RWPE2 (cell line): Measurements from ENCODE around the gene EPHA5.

Experiments
- ATAC-seq: fragments of 200-7000 bp; cut with Tn5 transposase; 3 replicates; pipeline ENCODE4 v1.9.1; 2021; ENCODE audit warnings: low read depth
- DNase-seq: peaks from one replicate; pipeline ENCODE4 v3.0.0-alpha.2; 2020; ENCODE audit warnings: low spot score
- H3K27ac ChIP-seq: fragments of 450-650 bp; 2 replicates; pipeline ENCODE4 v1.5.1; 2017; ENCODE audit warnings: mild to moderate bottlenecking; ENCODE audit not compliant: poor library complexity, severe bottlenecking
- H3K27me3 ChIP-seq: fragments of 250-450 bp; sonication (Bioruptor Pico); 2 replicates; pipeline ENCODE4 v1.5.1; 2021; ENCODE audit warnings: mild to moderate bottlenecking, moderate library complexity; ENCODE audit not compliant: insufficient read depth, poor library complexity, severe bottlenecking
- H3K36me3 ChIP-seq: fragments of 250-450 bp; sonication (Bioruptor Pico); 2 replicates; pipeline ENCODE4 v1.5.1; 2020; ENCODE audit warnings: low read depth, mild to moderate bottlenecking, moderate library complexity
- H3K4me1 ChIP-seq: fragments of 250-450 bp; sonication (Bioruptor Pico); 2 replicates; pipeline ENCODE4 v1.5.1; 2021; ENCODE audit warnings: mild to moderate bottlenecking, moderate library complexity; ENCODE audit not compliant: insufficient read depth, poor library complexity, severe bottlenecking
- H3K4me3 ChIP-seq: fragments of 250-450 bp; sonication (Bioruptor Pico); 2 replicates; pipeline ENCODE4 v1.5.1; 2021; ENCODE audit warnings: mild to moderate bottlenecking, moderate library complexity; ENCODE audit not compliant: severe bottlenecking
- H3K9me3 ChIP-seq: fragments of 250-450 bp; sonication (Bioruptor Pico); 2 replicates; pipeline ENCODE4 v1.5.1; 2021; ENCODE audit warnings: mild to moderate bottlenecking, moderate library complexity; ENCODE audit not compliant: severe bottlenecking
- CTCF ChIP-seq: fragments of 450-650 bp; IDR thresholded peaks from one replicate; pipeline ENCODE4 v1.5.1; 2017; ENCODE audit warnings: mild to moderate bottlenecking, moderate library complexity; ENCODE audit not compliant: poor library complexity, severe bottlenecking

The EPHA5 gene

DNA sequence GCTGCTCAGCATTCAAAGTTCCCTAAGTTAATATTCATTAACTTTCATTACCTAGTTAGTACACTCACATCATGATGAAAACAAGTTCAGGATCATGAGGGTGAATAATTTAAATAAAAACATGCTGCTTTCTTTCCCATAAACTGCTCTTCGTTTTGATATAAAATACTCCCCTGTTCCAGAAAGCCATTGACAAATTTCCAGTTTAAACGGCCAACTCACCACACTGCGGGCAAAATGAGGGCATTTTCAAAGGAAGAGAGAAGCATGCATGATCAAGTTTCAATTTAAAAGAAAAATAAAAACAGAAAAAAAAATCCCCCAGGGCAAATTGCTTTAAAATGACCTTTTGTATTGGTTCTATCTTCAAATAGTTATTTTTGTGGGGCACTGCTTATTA lies 69.6 kb downstream of the EPHA5 start:
- no peaks in the 10 kb centered on the region for H3K9me3 ChIP-seq
- no peak for ATAC-seq

DNA sequence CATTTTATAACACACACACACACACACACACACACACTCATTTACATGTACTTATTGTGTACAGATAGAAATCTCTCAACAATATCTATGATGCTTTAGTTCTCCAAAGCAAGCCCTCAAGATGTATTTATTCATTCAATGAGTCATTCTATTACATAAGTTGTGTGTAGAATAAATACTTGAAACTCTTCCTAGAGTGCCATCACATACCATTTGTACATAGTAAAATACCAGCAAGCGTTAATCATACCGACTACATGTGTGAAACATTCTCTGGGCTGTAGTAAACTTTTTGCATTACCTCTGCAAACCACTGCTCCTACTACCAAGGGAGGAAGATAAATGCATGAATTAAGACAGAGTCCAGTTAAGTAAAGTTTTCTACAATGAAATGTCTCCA lies 70.9 kb downstream of the EPHA5 start:
- peak; percentile 38; the same call in 1 of the 3 replicates for ATAC-seq
- DNase-seq = no peak
- Histone ChIP-seq H3K27ac (no peak overlapping the region), H3K9me3 (no peaks in the 10 kb centered on the region), H3K27me3 (peaks cover 3% of the 10 kb centered on the region), H3K36me3 (no peaks in the 10 kb centered on the region), H3K4me3 (no peak overlapping the region), H3K4me1 (no peaks in the 10 kb centered on the region)
- TF ChIP-seq CTCF = no peak

More for the DNA sequence above, 69.6 kb downstream of the EPHA5 start:
- no peak overlapping the region for H3K4me3 ChIP-seq
- H3K36me3 ChIP-seq = no peaks in the 10 kb centered on the region
- DNase-seq = no peak
- TF ChIP-seq CTCF = no peak
- H3K27ac ChIP-seq = no peak overlapping the region
- H3K4me1 ChIP-seq = no peaks in the 10 kb centered on the region
- H3K27me3 ChIP-seq = no peaks in the 10 kb centered on the region

GRCh38 chr4:65597697-65598096 lies 72.6 kb downstream of the EPHA5 start:
- no peak overlapping the region for H3K4me3 ChIP-seq
- TF ChIP-seq CTCF = no peak
- no peaks in the 10 kb centered on the region for H3K36me3 ChIP-seq
- DNase-seq (no peak), ATAC-seq (no peak)
- no peak overlapping the region for H3K27ac ChIP-seq
- no peaks in the 10 kb centered on the region for H3K9me3 ChIP-seq
- no peaks in the 10 kb centered on the region for H3K4me1 ChIP-seq
- H3K27me3 ChIP-seq = peaks cover 3% of the 10 kb centered on the region

GRCh38 chr4:65592089-65592488 lies 78.2 kb downstream of the EPHA5 start:
- no peak for ATAC-seq
- H3K36me3 ChIP-seq = no peaks in the 10 kb centered on the region
- H3K27ac ChIP-seq = no peak overlapping the region
- no peak for TF ChIP-seq CTCF
- H3K27me3 ChIP-seq = peaks cover 3% of the 10 kb centered on the region
- H3K4me1 ChIP-seq = no peaks in the 10 kb centered on the region
- H3K9me3 ChIP-seq = no peaks in the 10 kb centered on the region
- no peak overlapping the region for H3K4me3 ChIP-seq
- DNase-seq = no peak

DNA sequence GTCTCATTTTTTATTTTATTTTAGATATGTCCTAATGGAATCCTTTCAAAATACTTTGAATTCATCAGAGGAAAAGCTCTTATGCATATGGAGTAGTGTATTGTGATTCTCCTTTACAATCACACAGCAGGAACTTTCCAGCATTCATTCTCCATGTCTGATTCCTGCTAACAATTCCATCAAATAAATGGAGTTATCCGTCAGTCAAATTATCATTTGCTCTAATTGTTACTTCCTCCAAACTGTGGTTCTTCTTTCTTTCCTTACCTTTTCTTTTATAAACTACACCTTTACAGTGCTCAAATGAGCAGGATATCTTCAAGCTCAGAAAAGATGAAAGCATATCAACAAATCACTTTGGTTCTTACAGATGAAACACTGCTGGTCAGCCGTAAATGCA lies 80.4 kb downstream of the EPHA5 start:
- DNase-seq = no peak
- H3K27me3 ChIP-seq = peaks cover 3% of the 10 kb centered on the region
- H3K36me3 ChIP-seq = no peaks in the 10 kb centered on the region
- no peak overlapping the region for H3K4me3 ChIP-seq
- no peaks in the 10 kb centered on the region for H3K9me3 ChIP-seq
- no peak for ATAC-seq
- no peak overlapping the region for H3K27ac ChIP-seq
- no peaks in the 10 kb centered on the region for H3K4me1 ChIP-seq
- TF ChIP-seq CTCF = no peak
